CD4-positive, alpha-beta memory T cell (primary cell): Measurements from ENCODE around the gene JCAD. TPM values are rescaled to one million over a fixed set of nuclear protein-coding genes. Genes with fewer than 3 reads are reported as not detected.

Experiments used
- CTCF ChIA-PET: fragments of 350-600 bp; sonication (Branson Sonifier 250); formaldehyde crosslinking; loops from one replicate; lab custom pipeline; 2021; ENCODE audit warnings: inconsistent platforms; ENCODE audit not compliant: partially characterized antibody; lab: Charles Lee
- POLR2A ChIA-PET: fragments of 350-600 bp; sonication (Branson Sonifier 250); formaldehyde crosslinking; loops from one replicate; lab custom pipeline; 2021; ENCODE audit not compliant: partially characterized antibody; lab: Charles Lee
- DNase-seq, 5 donors: peaks; one replicate each; pipeline versions ENCODE4 v3.0.0 to v3.0.0-alpha.2; 2020 to 2022; ENCODE audit warnings: mixed read lengths in 1 of 5
- H3K27ac ChIP-seq: one replicate; pipeline ENCODE4 v1.7.0; 2013; ENCODE audit warnings: low read depth, low read length
- H3K27me3 ChIP-seq: 2 replicates; pipeline ENCODE4 v1.7.0; 2013; ENCODE audit warnings: mild to moderate bottlenecking, low read length, moderate library complexity; ENCODE audit not compliant: insufficient read depth
- H3K36me3 ChIP-seq: 2 replicates; pipeline ENCODE4 v1.7.0; 2013; ENCODE audit warnings: mild to moderate bottlenecking, low read length, moderate library complexity; ENCODE audit not compliant: insufficient read depth
- H3K4me1 ChIP-seq: 2 replicates; pipeline ENCODE4 v1.7.0; 2013; ENCODE audit warnings: mild to moderate bottlenecking, low read length, moderate library complexity; ENCODE audit not compliant: insufficient read depth
- H3K4me3 ChIP-seq, 2 donors: one replicate each; pipeline ENCODE4 v1.7.0; 2013; ENCODE audit warnings: low read length in 2 of 2, mild to moderate bottlenecking in 1 of 2
- H3K9me3 ChIP-seq, 2 donors: one replicate each; pipeline ENCODE4 v1.7.0; 2013; ENCODE audit warnings: low read length in 2 of 2, control low read depth in 1 of 2; ENCODE audit not compliant: control insufficient read depth in 1 of 2
- H3K27ac Mint-ChIP-seq, 7 donors: one replicate each; pipeline ENCODE4 v1.8.0; 2020 to 2021; ENCODE audit warnings: mixed read lengths in 7 of 7, mild to moderate bottlenecking in 6 of 7, inconsistent platforms in 3 of 7, moderate library complexity in 3 of 7
- H3K27me3 Mint-ChIP-seq, 2 donors: one replicate each; pipeline ENCODE4 v1.8.0; 2020 to 2021; ENCODE audit warnings: mixed read lengths in 2 of 2
- H3K36me3 Mint-ChIP-seq, 2 donors: one replicate each; pipeline ENCODE4 v1.8.0; 2020 to 2021; ENCODE audit warnings: mixed read lengths in 2 of 2, inconsistent platforms in 1 of 2, mild to moderate bottlenecking in 1 of 2
- H3K4me1 Mint-ChIP-seq, 4 donors: one replicate each; pipeline ENCODE4 v1.8.0; 2020 to 2021; ENCODE audit warnings: mixed read lengths in 4 of 4, mild to moderate bottlenecking in 1 of 4
- H3K4me3 Mint-ChIP-seq, 8 donors: one replicate each; pipeline ENCODE4 v1.8.0; 2020 to 2021; ENCODE audit warnings: mixed read lengths in 8 of 8, mild to moderate bottlenecking in 7 of 8, moderate library complexity in 6 of 8, inconsistent platforms in 3 of 8
- H3K9me3 Mint-ChIP-seq, 8 donors: one replicate each; pipeline ENCODE4 v1.8.0; 2020 to 2021; ENCODE audit warnings: mixed read lengths in 8 of 8, mild to moderate bottlenecking in 5 of 8, inconsistent platforms in 3 of 8, moderate library complexity in 1 of 8
- intact Hi-C: fragments of 100-400 bp; cut with micrococcal nuclease; formaldehyde crosslinking; loops from one replicate; pipeline ENCODE4 v1.15.1; 2023
- polyA plus RNA-seq, 2 donors: library from polyadenylated mRNA; unstranded; fragments of 300-500 nt; fragmentation: Illumina TruSeq; gene quantifications; one replicate each; pipeline ENCODE4 v1.2.3, GENCODE V29; 2021
- total RNA-seq, 2 experiments: library from RNA; stranded (reverse); gene quantifications; one replicate each; pipeline ENCODE4 v1.2.3, GENCODE V29; 2021

The JCAD gene
- total and polyA plus RNA-seq, 4 experiments from 2014 or later = not detected

DNA sequence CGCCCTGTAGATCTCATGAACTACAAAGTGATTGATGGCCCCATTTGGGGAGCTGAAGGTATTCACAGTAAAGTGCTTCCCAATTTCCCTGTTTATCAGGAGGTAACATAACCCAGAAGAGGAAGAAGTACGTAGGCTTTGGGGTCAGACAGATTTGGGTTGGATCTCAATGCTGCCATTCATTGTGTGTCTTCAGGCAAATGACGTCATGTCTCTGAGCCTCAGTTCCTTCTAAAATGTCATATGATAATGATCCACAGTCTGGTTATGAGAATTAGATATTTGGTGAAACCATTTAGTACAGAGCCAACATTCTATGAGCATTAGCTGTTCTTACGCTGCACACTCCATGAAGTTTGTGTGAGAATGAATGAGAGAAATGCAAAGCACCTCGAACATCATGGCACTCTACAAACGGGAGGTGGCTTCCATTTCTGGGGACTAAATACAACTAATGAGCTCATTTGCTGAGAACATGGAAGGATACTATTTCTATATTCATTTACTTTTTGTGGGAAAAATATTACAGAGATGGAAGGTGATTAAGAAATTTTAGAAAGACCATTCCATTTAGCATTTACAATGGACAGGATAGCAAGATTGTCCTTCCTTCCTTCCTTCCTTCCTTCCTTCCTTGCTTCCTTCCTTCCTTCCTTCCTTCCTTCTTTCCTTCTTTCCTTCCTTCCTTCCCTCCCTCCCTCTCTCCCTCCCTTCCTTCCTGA lies 13.8 kb upstream of the JCAD start:
- H3K4me3 Mint-ChIP-seq = no peak overlapping the region
- no peak overlapping the region for H3K4me3 ChIP-seq
- intact Hi-C loops = no loop called here
- CTCF ChIA-PET = interaction anchor here (1.6 kb wide), 1 partner anchor 9 kb away, joined by 4 read pairs; no protein-coding TSS in a partner anchor
- no peaks in the 10 kb centered on the region for H3K9me3 ChIP-seq
- DNase-seq = no peak
- no peak overlapping the region for H3K27ac Mint-ChIP-seq
- no peaks in the 10 kb centered on the region for H3K36me3 Mint-ChIP-seq
- POLR2A ChIA-PET = no interaction called here
- H3K36me3 ChIP-seq = no peaks in the 10 kb centered on the region
- peaks cover 8 to 23% of the 10 kb centered on the region in 2 donors for H3K27me3 Mint-ChIP-seq
- H3K27ac ChIP-seq = no peak overlapping the region
- peaks cover 0 to 1% (median 0%) of the 10 kb centered on the region in 4 donors for H3K4me1 Mint-ChIP-seq
- H3K27me3 ChIP-seq = peaks cover 5% of the 10 kb centered on the region
- H3K9me3 Mint-ChIP-seq = peaks cover 0 to 2% (median 0%) of the 10 kb centered on the region in 8 donors
- no peaks in the 10 kb centered on the region for H3K4me1 ChIP-seq

DNA sequence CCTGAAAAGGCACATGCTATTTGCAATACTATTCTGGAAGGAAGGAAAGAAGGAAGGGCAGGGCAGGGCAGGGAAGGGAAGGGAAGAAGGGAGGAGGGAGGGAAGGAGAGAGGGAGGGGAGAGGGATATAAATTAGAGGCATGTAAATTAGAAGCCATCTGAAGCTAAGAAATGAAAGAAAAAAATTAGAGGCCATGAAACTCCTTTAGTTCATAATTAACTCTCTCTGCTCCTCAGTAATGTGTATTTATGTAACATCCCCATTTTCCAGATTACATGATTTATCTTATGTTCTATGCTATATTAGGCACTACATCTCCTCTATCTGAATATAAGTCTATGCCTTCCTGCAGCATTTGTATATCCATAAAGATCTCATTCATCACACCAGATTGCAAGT lies 12.7 kb upstream of the JCAD start:
- Histone ChIP-seq H3K4me1 (no peaks in the 10 kb centered on the region), H3K27ac (no peak overlapping the region), H3K27me3 (no peaks in the 10 kb centered on the region), H3K4me3 (no peak overlapping the region), H3K36me3 (no peaks in the 10 kb centered on the region), H3K9me3 (no peaks in the 10 kb centered on the region)
- no peak overlapping the region for H3K27ac Mint-ChIP-seq
- CTCF ChIA-PET = interaction anchor here (1.6 kb wide), 1 partner anchor 10 kb away, joined by 4 read pairs; no protein-coding TSS in a partner anchor
- peaks cover 0 to 3% (median 0%) of the 10 kb centered on the region in 8 donors for H3K9me3 Mint-ChIP-seq
- peaks cover 0 to 1% (median 0%) of the 10 kb centered on the region in 4 donors for H3K4me1 Mint-ChIP-seq
- H3K4me3 Mint-ChIP-seq = no peak overlapping the region
- intact Hi-C loops = no loop called here
- POLR2A ChIA-PET = no interaction called here
- DNase-seq = no peak
- H3K36me3 Mint-ChIP-seq = no peaks in the 10 kb centered on the region
- peaks cover 6 to 17% of the 10 kb centered on the region in 2 donors for H3K27me3 Mint-ChIP-seq

DNA sequence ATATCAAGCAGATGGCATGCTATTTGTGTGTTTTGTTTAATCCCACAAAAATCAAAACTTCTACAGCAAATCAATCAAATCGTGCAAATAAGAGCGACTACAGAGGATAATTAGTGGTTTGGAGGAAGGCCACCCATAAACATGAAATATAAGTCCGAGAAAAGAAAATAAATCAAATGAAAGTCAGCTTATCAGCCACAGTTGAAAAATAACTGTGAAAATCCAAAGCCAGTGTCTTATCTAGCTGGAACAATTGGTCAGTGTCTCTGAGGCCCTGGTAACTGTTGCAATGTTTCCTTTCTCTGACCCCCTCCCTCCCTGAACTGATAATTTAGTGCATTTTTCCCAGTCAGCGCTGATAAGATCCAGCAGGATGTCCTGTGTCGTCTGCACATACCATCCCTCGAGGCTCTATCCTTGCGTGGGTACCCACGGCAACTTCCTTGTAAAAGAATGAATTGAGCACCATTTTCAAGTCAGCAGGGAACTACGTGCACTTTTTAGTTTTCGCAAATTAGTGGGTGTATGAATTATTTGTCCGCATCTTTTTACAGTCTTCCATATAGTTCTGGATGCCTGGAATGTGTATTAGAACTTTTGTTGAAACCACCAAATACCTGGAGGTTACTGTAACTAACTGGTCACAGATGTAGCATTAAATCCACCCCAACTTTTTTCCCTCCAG lies 10.8 kb upstream of the JCAD start:
- Mint-ChIP-seq H3K27me3 (peaks cover 6 to 15% of the 10 kb centered on the region in 2 donors), H3K4me1 (no peaks in the 10 kb centered on the region), H3K27ac (no peak overlapping the region), H3K4me3 (no peak overlapping the region), H3K9me3 (peaks cover 0 to 3% (median 0%) of the 10 kb centered on the region in 8 donors), H3K36me3 (no peaks in the 10 kb centered on the region)
- ChIA-PET CTCF (no interaction called here), POLR2A (no interaction called here)
- Histone ChIP-seq H3K4me3 (no peak overlapping the region), H3K27me3 (no peaks in the 10 kb centered on the region), H3K36me3 (no peaks in the 10 kb centered on the region), H3K9me3 (no peaks in the 10 kb centered on the region), H3K27ac (no peak overlapping the region), H3K4me1 (no peaks in the 10 kb centered on the region)
- intact Hi-C loops = no loop called here
- no peak for DNase-seq

DNA sequence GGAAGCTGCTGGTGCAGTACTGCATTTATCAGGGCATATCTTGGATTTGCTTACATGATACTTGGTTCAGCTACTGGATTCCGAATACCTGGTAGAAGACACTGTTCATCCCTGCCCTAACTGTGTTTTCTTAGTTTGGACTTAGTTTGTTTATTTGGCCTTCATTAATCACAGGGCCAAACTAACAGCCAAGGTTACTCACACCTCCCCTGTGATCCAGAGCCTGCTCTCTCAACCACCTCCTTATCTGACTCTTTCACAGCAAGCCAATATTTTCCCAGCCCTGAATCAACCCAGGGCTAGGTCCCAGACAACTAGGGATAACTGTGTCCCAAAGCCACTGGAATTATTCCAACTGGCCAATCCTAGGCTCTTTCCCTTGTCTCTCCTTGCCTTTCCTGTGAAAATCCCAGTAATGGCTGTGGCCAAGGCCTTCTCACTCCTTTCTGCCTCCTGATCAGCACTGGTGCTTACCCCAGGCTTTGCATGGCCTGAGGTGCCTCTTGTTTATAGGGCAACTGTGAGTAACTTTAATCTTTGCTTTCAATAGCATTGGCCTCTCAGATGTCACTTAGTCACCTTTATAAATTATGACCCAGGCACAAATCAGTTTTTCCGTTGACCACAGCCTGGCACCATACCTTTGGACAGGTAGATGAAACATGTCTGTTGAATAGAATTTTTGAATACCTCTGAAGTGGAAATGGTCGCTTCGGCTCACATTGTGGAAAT lies 9.3 kb upstream of the JCAD start:
- Mint-ChIP-seq H3K27me3 (peaks cover 4 to 14% of the 10 kb centered on the region in 2 donors), H3K27ac (no peak overlapping the region), H3K4me3 (no peak overlapping the region), H3K36me3 (no peaks in the 10 kb centered on the region), H3K4me1 (no peaks in the 10 kb centered on the region), H3K9me3 (peaks cover 0 to 3% (median 0%) of the 10 kb centered on the region in 8 donors)
- H3K27me3 ChIP-seq = no peaks in the 10 kb centered on the region
- no peak overlapping the region for H3K4me3 ChIP-seq
- H3K27ac ChIP-seq = no peak overlapping the region
- CTCF ChIA-PET = no interaction called here
- no peaks in the 10 kb centered on the region for H3K4me1 ChIP-seq
- no peak for DNase-seq
- no peaks in the 10 kb centered on the region for H3K9me3 ChIP-seq
- POLR2A ChIA-PET = no interaction called here
- intact Hi-C loops = no loop called here
- H3K36me3 ChIP-seq = no peaks in the 10 kb centered on the region

DNA sequence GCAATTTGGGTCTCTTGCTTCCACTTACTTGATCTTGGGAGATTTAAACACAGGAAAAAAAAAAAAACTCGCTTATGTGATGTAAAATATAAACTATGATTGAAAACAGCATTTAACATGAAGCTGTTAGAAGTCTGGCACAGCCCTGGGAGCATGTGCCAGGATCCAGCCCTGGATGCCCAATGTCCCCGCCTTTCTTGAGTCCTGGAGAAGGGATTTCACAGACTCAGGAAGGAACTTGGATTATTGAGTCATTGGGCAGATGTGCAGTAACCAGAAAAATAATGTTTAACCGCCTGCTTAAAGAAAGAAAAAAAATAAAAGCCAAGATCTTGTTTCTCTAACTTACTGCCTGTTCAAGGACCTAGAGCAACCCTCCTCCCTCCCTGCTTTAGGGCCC lies 3.7 kb upstream of the JCAD start:
- Histone ChIP-seq H3K4me1 (no peaks in the 10 kb centered on the region), H3K27me3 (peaks cover 18% of the 10 kb centered on the region), H3K4me3 (no peak overlapping the region), H3K9me3 (no peaks in the 10 kb centered on the region), H3K36me3 (no peaks in the 10 kb centered on the region), H3K27ac (no peak overlapping the region)
- Mint-ChIP-seq H3K27me3 (peaks cover 26 to 45% of the 10 kb centered on the region in 2 donors), H3K4me3 (no peak overlapping the region), H3K27ac (no peak overlapping the region), H3K4me1 (peaks cover 4 to 10% (median 7%) of the 10 kb centered on the region in 4 donors), H3K36me3 (no peaks in the 10 kb centered on the region), H3K9me3 (peaks cover 0 to 4% (median 0%) of the 10 kb centered on the region in 8 donors)
- ChIA-PET CTCF (interaction anchor here (1.0 kb wide), 1 partner anchor 60 kb away, joined by 4 read pairs; no protein-coding TSS in a partner anchor), POLR2A (no interaction called here)
- DNase-seq = no peak
- intact Hi-C loops = no loop called here

DNA sequence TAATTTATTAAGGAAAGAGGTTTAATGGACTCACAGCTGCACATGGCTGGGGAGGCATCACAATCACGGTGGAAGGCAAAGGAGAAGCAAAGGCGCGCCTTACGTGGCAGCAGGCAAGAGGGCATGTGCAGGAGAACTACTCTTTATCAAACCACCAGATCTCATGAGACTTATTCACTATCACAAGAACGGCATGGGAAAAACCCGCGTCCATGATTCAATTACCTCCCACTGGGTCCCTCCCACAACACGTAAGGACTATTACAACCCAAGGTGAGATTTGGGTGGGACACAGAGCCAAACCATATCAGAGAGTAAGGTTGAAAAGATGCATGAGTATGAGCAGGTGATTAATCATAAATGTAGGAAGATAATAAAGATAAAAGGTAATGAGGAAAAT lies 3.2 kb upstream of the JCAD start:
- Histone ChIP-seq H3K4me1 (no peaks in the 10 kb centered on the region), H3K9me3 (no peaks in the 10 kb centered on the region), H3K27ac (no peak overlapping the region), H3K36me3 (no peaks in the 10 kb centered on the region), H3K27me3 (peaks cover 23% of the 10 kb centered on the region), H3K4me3 (no peak overlapping the region)
- no peak overlapping the region for H3K4me3 Mint-ChIP-seq
- H3K9me3 Mint-ChIP-seq = peaks cover 0 to 3% (median 0%) of the 10 kb centered on the region in 8 donors
- H3K27me3 Mint-ChIP-seq = peaks cover 32 to 48% of the 10 kb centered on the region in 2 donors
- CTCF ChIA-PET = no interaction called here
- H3K36me3 Mint-ChIP-seq = no peaks in the 10 kb centered on the region
- no peak overlapping the region for H3K27ac Mint-ChIP-seq
- intact Hi-C loops = no loop called here
- H3K4me1 Mint-ChIP-seq = peaks cover 5 to 15% (median 8%) of the 10 kb centered on the region in 4 donors
- DNase-seq = no peak
- POLR2A ChIA-PET = no interaction called here

DNA sequence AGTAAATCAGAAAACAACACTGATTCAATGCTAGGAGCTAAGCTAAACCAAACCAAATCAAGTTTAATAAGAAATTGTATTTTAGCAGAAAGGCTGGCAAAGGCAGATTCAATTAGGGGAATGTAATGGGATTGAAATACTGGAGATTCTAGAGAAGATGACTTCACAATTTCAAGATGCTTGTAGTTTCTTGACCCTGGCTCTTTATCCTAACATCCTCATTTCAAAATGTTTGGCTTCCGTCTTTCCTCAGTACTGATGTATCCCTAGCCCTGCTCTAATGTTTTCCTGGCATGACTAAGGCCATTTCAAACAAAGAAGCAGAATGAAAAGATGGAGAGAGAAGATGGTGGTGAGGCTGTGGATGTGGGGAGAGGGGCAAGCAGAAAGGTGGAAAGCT lies 2.7 kb upstream of the JCAD start:
- CTCF ChIA-PET = no interaction called here

More for the DNA sequence above, 2.7 kb upstream of the JCAD start:
- H3K4me3 ChIP-seq = no peak overlapping the region
- POLR2A ChIA-PET = no interaction called here
- no peaks in the 10 kb centered on the region for H3K36me3 ChIP-seq
- DNase-seq = no peak
- no peak overlapping the region for H3K27ac ChIP-seq
- H3K27me3 ChIP-seq = peaks cover 26% of the 10 kb centered on the region
- H3K36me3 Mint-ChIP-seq = no peaks in the 10 kb centered on the region
- intact Hi-C loops = no loop called here
- no peaks in the 10 kb centered on the region for H3K4me1 ChIP-seq
- H3K4me3 Mint-ChIP-seq = no peak overlapping the region
- H3K4me1 Mint-ChIP-seq = peaks cover 5 to 15% (median 8%) of the 10 kb centered on the region in 4 donors
- H3K27ac Mint-ChIP-seq = no peak overlapping the region
- H3K9me3 Mint-ChIP-seq = peaks cover 0 to 3% (median 0%) of the 10 kb centered on the region in 8 donors
- peaks cover 35 to 52% of the 10 kb centered on the region in 2 donors for H3K27me3 Mint-ChIP-seq
- no peaks in the 10 kb centered on the region for H3K9me3 ChIP-seq
